Measurements from ENCODE around the gene PEAK3.

- TF ChIP-seq POLR2A (IDR thresholded peaks at IDR 0.05) (no peak), CTCF (IDR thresholded peaks at IDR 0.05) (no peak), EP300 (IDR thresholded peaks at IDR 0.05) (no peak)
Observed at GRCh38 chr19:2300533-2300932, 18.6 kb upstream of the PEAK3 start.
